ENCODE results near the gene EVC2. TPM values are rescaled to one million over a fixed set of nuclear protein-coding genes. Genes with fewer than 3 reads are reported as not detected.
A peak's percentile ranks its signal among the peaks of the same experiment; 100 is the strongest.

Gene EVC2
- total RNA-seq, 1 donor = 9.9 TPM

- H3K4me3 ChIP-seq (ENCODE audit: low read depth, low read length) = no peak overlapping the region
- no peak for DNase-seq (ENCODE audit: low read depth)
- no peak for TF ChIP-seq CTCF (IDR thresholded peaks at IDR 0.05; ENCODE audit: insufficient read depth, low read depth, low read length)
Measured at GRCh38 chr4:5754529-5754881, 46.1 kb upstream of the EVC2 start.

DNA sequence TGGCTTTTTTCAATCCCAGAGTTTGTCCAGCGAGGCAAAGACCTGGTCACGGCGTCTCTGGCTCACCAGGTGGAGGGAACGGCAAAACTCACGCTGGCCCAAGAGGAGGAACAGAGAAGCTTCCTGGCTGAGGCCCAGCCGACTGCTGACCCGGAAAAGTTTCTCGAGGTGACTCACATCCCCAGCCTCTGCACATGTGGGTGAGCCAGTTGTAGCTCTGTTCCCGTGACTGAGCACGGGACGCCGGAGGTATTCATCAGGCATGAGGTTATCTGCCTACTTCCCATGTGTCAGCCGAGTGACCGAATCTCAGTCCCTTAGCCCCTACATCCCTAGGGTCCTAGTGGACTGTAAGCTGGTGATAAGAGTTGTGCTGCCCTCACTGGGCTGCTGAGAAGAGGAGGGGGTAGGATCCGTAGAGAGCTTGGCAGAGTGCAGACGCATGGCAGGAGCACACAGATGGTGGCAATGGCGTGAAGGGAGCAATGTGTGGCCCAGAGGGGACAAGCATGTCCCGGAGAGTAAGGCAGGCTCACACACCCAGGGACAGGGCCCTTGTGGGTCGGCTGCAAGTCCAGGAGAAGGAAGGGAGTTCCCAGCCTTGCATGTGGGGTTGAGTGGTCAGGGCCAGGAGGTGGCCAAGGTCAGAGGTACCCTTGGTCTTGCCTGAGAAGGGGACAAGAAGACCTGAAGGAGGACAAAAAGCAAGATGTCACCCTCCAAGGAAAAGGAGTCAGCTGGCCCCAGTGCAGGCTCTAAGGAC, 45.6 kb upstream of the EVC2 start:
- no peak overlapping the region for H3K4me3 ChIP-seq (ENCODE audit: low read depth, low read length)
- DNase-seq (ENCODE audit: low read depth) = peak; percentile 94
- TF ChIP-seq CTCF (IDR thresholded peaks at IDR 0.05; ENCODE audit: insufficient read depth, low read depth, low read length) = peak; percentile 2

DNA sequence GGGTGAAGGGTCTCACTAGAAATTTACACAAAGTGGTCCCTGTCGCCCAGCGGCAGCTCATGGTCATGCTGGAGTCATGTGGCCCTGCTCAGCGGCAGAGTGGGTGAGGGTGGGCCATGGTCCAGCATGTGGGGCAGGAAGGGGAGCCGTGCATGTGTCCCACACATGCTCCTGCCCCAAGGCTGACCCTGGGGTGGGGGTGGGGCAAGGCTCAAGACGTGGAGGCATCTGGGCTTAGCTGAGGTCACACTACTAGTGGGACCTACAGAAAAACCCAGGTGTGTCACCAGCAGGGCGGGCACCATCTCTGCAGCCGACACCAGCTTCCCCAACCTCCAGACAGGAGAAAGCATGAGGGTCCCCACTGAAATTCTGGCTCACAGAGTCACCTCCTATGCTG, 45.0 kb upstream of the EVC2 start:
- no peak for DNase-seq (ENCODE audit: low read depth)
- no peak overlapping the region for H3K4me3 ChIP-seq (ENCODE audit: low read depth, low read length)
- no peak for TF ChIP-seq CTCF (IDR thresholded peaks at IDR 0.05; ENCODE audit: insufficient read depth, low read depth, low read length)

DNA sequence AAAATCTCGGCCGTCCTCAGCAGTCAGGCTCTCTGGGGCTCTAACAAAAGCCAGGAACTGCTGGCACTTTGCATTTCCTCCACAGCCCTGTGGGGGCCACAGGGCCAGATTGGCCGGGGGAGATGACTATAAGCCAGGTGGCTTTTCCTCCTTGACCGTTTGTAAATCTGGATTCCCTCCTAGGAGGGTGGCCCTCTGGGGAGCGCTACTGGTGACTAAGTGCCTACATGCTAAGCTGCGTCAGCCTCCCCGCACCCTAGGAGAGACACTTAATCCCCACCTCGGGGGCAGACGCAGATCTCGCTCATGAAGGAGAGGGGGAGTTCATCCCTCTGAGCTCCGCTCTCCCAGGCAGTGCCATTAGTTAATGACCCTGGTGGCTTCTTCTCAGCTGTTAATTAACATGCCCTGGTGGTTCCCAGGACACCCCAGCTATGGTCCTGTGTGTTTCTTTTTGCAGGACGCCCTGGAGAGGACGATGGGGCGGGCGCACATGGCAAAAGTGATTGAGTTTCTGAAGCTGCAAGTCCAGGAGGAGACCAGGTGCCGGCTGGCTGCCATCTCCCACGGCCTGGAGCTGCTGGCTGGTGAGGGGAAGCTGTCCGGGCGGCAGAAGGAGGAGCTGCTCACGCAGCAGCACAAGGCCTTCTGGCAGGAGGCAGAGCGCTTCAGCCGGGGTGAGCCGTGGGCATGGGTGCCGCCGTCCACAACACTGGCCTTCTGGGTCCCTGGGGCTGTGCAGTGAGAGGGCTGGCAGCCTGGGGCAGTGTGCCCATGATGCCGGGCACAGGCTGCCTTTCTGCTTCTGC, 44.2 kb upstream of the EVC2 start:
- DNase-seq (ENCODE audit: low read depth) = peak; percentile 80
- H3K4me3 ChIP-seq (ENCODE audit: low read depth, low read length) = no peak overlapping the region
- no peak for TF ChIP-seq CTCF (IDR thresholded peaks at IDR 0.05; ENCODE audit: insufficient read depth, low read depth, low read length)

- H3K4me3 ChIP-seq (ENCODE audit: low read depth, low read length) = no peak overlapping the region
- no peak for TF ChIP-seq CTCF (IDR thresholded peaks at IDR 0.05; ENCODE audit: insufficient read depth, low read depth, low read length)
- no peak for DNase-seq (ENCODE audit: low read depth)
Measured at GRCh38 chr4:5751666-5752375, 43.5 kb upstream of the EVC2 start.

GRCh38 chr4:5750946-5751665, 42.7 kb upstream of the EVC2 start:
- DNase-seq (ENCODE audit: low read depth) = peak; percentile 80
- no peak overlapping the region for H3K4me3 ChIP-seq (ENCODE audit: low read depth, low read length)
- no peak for TF ChIP-seq CTCF (IDR thresholded peaks at IDR 0.05; ENCODE audit: insufficient read depth, low read depth, low read length)

Data from fibroblast of villous mesenchyme (primary cell).